Measurements from ENCODE around the gene CTNNBL1.

GRCh38 chr20:37885042-37885441 is 191.2 kb downstream of the CTNNBL1 start:
- TF ChIP-seq CTCF (conservative IDR thresholded peaks at IDR 0.05; ENCODE audit: low read depth in 2 of 2), result no peak
- no peak for TF ChIP-seq POLR2AphosphoS5 (IDR thresholded peaks at IDR 0.05; ENCODE audit: low read depth)
- TF ChIP-seq CREB1 (CRISPR knock-in tag; IDR thresholded peaks at IDR 0.05; ENCODE audit: low read depth), result no peak
- no peak for TF ChIP-seq EZH2 (IDR thresholded peaks at IDR 0.05; ENCODE audit: low read depth, unreplicated experiment)
- TF ChIP-seq EZH2phosphoT487 (IDR thresholded peaks at IDR 0.05; ENCODE audit: unreplicated experiment), result no peak
- TF ChIP-seq REST (IDR thresholded peaks at IDR 0.05; ENCODE audit: unreplicated experiment), result no peak
- no peak for TF ChIP-seq ZNF331 (CRISPR knock-in tag; IDR thresholded peaks at IDR 0.05; ENCODE audit: low read depth)

Data from GM23338 (cell line).